GM19023 (cell line): ENCODE results near the gene STK39.

Experiments used
- ATAC-seq: cut with Tn5 transposase; IDR thresholded peaks from one replicate; pipeline ENCODE4 v1.9.1; 2021; ENCODE audit warnings: mild to moderate bottlenecking, moderate library complexity; ENCODE audit not compliant: unreplicated experiment

STK39 gene

DNA sequence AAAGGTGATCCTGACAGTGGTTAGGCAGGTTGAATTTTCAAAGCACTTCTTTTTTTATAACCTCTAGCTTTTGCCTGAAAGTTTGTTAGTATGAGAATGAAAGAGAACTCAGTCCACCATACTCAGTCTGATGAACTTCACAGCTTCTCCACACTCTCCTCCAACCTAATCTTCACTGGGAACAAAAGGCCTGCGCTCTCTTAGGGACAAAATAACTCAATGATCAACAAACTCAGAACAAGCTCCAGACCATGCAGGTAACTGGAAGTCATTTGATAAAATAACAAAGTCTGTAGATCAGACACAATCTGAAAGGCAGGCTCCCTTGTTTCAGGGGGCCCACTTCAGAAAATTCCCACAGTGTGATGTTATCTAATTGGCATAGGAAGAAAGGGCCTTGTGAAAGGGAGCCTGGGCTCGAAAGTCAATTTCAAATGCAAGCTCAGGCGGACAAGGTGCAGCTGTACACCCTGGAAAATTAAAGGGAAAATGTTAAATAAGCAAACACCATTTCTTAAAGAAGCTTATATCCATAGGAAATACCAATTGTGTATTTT is 142.2 kb downstream of the STK39 start:
- ATAC-seq: no peak

- no peak for ATAC-seq
These were observed 150.0 kb downstream of the STK39 start for GRCh38 chr2:168097431-168097830.

- ATAC-seq: no peak
These were observed 151.2 kb downstream of the STK39 start for GRCh38 chr2:168096158-168096557.

DNA sequence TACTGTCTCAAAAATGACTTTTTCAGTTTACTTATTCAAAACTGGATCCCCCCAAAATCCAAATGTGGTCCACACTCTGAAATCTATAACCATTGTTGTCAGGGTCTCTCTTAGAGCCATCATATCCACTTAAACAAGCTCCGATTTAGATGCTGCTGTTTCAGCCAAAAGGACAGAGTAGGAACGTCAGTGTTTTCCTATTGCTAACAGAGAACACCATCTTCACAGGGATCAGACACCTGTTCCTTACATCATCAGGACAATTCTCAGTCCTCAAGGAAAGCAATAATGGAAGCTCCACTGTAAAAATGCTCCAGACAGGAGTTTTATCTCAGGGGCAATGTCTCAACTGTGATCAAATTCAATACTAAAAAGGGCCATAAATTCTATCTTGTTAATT is 155.4 kb downstream of the STK39 start:
- ATAC-seq: no peak

GRCh38 chr2:168090366-168091135 is 156.8 kb downstream of the STK39 start:
- ATAC-seq: peak; percentile 89

- no peak for ATAC-seq
These were observed 158.2 kb downstream of the STK39 start for GRCh38 chr2:168089200-168089599.

GRCh38 chr2:168087401-168087800 is 160.0 kb downstream of the STK39 start:
- ATAC-seq: no peak

GRCh38 chr2:168086851-168087250 is 160.5 kb downstream of the STK39 start:
- ATAC-seq: no peak

GRCh38 chr2:168085801-168086361 is 161.5 kb downstream of the STK39 start:
- ATAC-seq: no peak

- ATAC-seq: no peak
These were observed 163.1 kb downstream of the STK39 start for GRCh38 chr2:168084288-168084687.

GRCh38 chr2:168081452-168081851 is 165.9 kb downstream of the STK39 start:
- ATAC-seq: peak; percentile 88

DNA sequence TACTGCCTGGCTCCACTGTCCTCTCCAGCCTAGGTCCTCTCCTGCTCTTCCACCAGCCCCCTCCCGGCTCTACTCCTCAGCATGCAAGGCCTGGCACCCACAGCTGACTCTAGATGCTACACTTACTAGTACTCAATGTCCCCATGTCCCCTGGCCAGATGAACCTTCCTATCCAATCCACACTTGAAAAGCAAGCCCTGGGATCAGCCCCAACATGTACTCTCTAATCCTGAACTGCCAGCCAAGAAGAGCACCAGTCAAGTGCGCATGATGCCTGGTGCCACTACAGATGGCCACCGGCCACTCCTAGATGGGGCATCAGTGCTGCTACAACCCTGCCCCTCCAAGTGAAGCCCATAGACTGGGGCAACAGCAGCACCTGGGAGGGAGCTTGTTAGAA is 168.2 kb downstream of the STK39 start:
- ATAC-seq: no peak

GRCh38 chr2:168076731-168077130 is 170.7 kb downstream of the STK39 start:
- ATAC-seq: no peak

DNA sequence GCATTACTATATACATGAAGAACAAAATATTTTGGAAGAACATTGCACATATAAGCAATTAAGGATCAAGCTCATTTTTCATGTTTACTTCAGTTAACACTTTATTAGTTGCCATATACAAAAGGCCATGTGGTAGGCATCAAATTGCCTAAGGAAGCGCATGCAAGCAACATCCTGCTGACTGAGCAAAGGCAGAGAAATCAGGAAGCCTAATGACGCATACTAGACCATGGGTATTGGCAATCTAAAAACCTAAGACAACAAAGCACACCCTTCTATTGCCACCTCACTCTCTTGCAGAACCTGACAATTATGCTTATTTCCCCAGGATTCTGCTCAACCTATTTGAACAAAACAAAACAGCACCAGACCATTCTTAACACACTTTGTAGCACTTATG is 171.9 kb downstream of the STK39 start:
- no peak for ATAC-seq

GRCh38 chr2:168072626-168073303 is 174.6 kb downstream of the STK39 start:
- ATAC-seq: no peak

DNA sequence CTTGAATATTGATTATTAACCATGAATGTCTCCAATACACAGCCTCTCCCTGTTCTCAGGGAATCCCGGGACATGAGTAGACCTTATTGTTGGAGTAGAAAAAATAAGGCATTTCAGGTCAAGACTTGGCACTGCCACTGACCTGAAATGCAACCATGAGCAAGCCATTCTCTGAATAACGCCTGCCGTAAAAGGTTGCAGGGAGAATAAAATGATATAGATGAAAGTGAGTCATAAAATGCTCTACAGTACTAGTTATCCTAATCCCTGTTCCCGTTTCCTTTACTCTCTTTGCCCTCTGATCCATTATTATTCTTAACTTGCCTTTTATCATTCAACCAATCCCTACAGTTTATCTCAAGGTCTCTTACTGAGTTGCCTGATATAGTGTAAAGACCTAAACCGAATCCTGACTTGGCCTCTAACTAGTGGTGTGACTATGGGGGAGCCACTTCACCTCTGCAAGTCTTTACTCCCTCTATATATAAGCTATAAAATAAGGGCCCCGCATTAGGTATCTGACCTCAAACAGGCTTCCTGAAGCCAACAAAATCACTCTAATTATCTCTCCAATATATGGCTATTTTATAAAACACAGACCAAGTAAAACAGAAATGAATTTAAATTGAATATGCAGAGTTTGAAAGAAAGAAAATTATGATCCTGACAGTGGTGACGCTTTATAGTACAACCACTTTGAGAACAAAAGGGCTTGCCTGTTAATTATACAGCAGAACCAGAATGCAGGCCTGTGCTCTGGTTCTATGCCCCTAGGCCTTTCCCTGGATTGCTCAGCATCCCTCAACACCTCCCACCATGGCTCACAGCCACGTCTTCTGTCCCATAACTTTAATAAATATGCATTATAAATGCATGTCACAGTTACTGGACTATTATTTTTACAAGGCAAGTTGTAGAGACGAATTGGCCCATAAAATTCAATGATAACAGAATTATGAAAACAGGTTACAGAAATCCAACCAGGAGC is 183.1 kb downstream of the STK39 start:
- no peak for ATAC-seq

DNA sequence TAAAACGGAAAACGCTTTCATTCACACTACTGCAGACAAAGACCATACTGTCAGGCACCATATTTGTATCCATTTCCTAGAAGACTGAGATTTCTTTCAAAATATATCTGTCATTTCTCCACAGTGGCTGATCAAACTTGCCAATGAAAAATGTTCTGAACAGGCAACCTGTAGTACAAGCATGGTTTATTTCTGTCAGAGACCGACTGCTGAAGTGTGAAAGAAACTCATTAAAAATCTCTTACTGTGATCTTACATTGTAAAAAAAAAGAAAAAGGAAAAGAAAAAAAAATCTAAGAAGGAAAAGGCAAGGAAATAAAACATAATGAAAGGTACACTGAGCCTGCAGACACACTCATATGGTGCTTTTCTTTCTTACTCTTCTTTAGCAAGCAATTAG is 184.5 kb downstream of the STK39 start:
- ATAC-seq: no peak

DNA sequence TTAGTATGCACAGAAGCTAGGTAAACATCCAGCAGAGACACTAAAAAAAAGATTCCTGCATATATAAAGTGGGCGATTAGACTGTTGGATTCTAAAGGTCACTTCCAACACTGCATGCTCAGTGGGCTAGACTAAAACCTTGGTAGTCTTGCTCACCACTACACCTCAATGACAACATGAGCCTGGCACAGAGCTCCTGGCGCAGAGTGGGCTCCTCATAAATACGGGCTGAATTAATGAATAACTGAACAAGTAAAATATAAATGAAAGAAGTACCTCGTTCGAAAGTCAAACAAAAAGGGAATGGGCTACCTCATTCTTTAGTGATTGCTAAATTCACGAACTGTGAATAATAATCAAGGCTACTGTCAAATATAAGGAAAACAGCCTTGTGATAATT is 185.3 kb downstream of the STK39 start:
- ATAC-seq: no peak

DNA sequence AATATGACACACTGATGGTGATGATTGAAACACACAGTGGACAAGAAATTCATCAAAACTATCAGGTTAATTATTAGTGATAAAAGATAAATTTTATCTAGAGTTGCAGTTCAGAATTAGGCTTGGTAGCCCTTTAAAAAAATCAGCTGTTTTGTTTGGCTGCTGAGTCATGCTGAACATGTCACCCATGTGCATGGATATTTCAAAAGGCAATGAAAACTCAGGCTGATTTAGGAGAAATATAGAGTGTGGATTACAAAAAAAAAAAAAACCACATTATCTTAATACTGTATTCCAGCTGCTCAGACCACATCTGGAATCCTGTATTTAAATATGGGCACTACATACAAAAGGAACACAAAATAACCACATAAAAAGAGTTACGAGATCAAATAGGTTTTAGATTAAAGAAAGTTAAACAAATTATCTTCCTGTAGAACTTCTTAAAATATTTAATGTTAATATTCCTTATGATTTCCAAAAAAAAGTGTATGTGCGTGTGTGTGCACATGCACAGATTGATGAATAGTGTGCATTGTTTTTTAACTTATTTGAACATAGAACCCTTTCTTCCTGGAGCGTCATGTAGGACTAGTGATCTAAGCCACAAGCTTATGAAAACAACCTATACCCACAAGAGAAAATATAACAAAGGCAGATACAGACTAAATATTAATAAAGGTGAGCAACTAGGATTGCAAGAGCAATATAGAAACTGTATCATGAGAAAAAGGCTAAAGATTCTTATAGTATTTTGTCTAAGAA is 186.2 kb downstream of the STK39 start:
- ATAC-seq: no peak

DNA sequence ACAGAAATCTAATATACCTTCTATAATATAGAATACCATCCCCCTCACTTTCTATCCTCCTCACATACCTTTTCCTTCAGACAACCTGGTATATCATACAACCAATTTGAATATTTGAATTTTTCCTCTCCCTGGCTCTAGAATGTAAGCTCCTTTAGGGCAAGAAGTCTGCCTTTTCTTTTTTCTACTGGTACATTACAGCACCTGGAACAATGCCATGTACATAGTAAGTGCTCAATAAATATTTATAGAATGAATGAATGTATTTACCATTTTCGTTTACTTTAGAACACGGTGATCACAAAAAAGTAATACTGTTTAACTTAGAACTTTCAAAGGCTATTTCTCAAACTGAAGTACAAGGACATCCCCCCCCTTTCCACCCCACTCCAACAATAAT is 187.6 kb downstream of the STK39 start:
- ATAC-seq: no peak
